RWPE2 (cell line): ENCODE data around the gene GLTP.

ENCODE experiments used
- ATAC-seq: fragments of 200-7000 bp; cut with Tn5 transposase; 3 replicates; pipeline ENCODE4 v1.9.1; 2021; ENCODE audit warnings: low read depth
- DNase-seq: peaks from one replicate; pipeline ENCODE4 v3.0.0-alpha.2; 2020; ENCODE audit warnings: low spot score
- H3K27ac ChIP-seq: fragments of 450-650 bp; 2 replicates; pipeline ENCODE4 v1.5.1; 2017; ENCODE audit warnings: mild to moderate bottlenecking; ENCODE audit not compliant: poor library complexity, severe bottlenecking
- H3K27me3 ChIP-seq: fragments of 250-450 bp; sonication (Bioruptor Pico); 2 replicates; pipeline ENCODE4 v1.5.1; 2021; ENCODE audit warnings: mild to moderate bottlenecking, moderate library complexity; ENCODE audit not compliant: insufficient read depth, poor library complexity, severe bottlenecking
- H3K36me3 ChIP-seq: fragments of 250-450 bp; sonication (Bioruptor Pico); 2 replicates; pipeline ENCODE4 v1.5.1; 2020; ENCODE audit warnings: low read depth, mild to moderate bottlenecking, moderate library complexity
- H3K4me1 ChIP-seq: fragments of 250-450 bp; sonication (Bioruptor Pico); 2 replicates; pipeline ENCODE4 v1.5.1; 2021; ENCODE audit warnings: mild to moderate bottlenecking, moderate library complexity; ENCODE audit not compliant: insufficient read depth, poor library complexity, severe bottlenecking
- H3K4me3 ChIP-seq: fragments of 250-450 bp; sonication (Bioruptor Pico); 2 replicates; pipeline ENCODE4 v1.5.1; 2021; ENCODE audit warnings: mild to moderate bottlenecking, moderate library complexity; ENCODE audit not compliant: severe bottlenecking
- H3K9me3 ChIP-seq: fragments of 250-450 bp; sonication (Bioruptor Pico); 2 replicates; pipeline ENCODE4 v1.5.1; 2021; ENCODE audit warnings: mild to moderate bottlenecking, moderate library complexity; ENCODE audit not compliant: severe bottlenecking
- TF ChIP-seq, protein P1 (sequence below): fragments of 450-650 bp; IDR thresholded peaks from one replicate; pipeline ENCODE4 v1.5.1; 2017; ENCODE audit warnings: mild to moderate bottlenecking, moderate library complexity; ENCODE audit not compliant: poor library complexity, severe bottlenecking

Gene GLTP

DNA sequence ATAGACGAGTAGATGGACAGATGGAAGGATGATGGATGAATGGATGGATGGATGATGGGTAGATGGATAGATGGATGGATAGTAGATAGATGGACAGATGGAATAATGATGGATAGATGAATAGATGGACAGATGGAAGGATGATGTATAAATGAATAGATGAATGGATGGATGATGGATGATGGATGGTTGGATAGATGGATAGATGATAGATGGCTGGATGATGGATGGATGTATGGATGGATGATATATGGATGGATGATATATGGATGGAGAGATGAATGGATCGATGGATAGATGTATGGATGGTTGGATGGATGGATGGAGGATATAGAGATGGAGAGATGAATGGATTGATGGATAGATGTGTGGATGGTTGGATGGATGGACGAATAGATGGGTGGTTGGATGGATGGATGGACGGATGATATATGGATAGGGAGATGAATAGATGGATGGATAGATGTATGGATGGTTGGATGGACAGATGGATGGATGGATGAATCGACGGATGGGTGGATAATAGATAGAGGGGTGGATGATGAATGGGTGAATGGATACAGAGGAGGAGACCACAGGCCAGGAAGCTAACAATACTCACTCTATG is 66.4 kb downstream of the GLTP start:
- ATAC-seq (no peak), DNase-seq (no peak)
- Histone ChIP-seq H3K36me3 (no peaks in the 10 kb centered on the region), H3K27ac (no peak overlapping the region), H3K27me3 (no peaks in the 10 kb centered on the region), H3K9me3 (no peaks in the 10 kb centered on the region), H3K4me3 (no peak overlapping the region), H3K4me1 (peaks cover 7% of the 10 kb centered on the region)
- TF ChIP-seq, protein P1, sequence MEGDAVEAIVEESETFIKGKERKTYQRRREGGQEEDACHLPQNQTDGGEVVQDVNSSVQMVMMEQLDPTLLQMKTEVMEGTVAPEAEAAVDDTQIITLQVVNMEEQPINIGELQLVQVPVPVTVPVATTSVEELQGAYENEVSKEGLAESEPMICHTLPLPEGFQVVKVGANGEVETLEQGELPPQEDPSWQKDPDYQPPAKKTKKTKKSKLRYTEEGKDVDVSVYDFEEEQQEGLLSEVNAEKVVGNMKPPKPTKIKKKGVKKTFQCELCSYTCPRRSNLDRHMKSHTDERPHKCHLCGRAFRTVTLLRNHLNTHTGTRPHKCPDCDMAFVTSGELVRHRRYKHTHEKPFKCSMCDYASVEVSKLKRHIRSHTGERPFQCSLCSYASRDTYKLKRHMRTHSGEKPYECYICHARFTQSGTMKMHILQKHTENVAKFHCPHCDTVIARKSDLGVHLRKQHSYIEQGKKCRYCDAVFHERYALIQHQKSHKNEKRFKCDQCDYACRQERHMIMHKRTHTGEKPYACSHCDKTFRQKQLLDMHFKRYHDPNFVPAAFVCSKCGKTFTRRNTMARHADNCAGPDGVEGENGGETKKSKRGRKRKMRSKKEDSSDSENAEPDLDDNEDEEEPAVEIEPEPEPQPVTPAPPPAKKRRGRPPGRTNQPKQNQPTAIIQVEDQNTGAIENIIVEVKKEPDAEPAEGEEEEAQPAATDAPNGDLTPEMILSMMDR = no peak

DNA sequence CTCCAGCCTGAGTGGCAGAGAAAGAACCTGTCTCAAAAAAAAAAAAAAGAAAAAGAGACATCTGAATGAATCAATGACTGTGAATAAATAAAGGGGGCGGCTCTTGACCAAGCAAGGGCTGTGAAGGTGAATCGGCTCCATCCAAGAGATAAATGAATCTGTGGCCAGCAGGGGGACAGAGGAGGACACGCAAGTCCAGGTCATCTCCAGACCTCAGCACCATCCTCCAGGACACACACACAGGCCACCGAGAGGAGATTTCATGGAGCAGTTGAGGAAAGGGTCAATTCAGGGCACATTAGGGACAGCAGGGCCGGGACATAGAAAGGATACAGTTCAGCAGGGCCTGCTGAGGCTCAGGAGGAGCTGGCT is 68.7 kb downstream of the GLTP start:
- ATAC-seq = 0 out of 3 replicates have a peak, but pooled peaks have one; percentile 31
- no peak overlapping the region for H3K27ac ChIP-seq
- H3K27me3 ChIP-seq = no peaks in the 10 kb centered on the region
- TF ChIP-seq, protein P1 = no peak
- H3K4me3 ChIP-seq = no peak overlapping the region
- H3K9me3 ChIP-seq = no peaks in the 10 kb centered on the region
- DNase-seq = no peak
- no peaks in the 10 kb centered on the region for H3K4me1 ChIP-seq
- H3K36me3 ChIP-seq = no peaks in the 10 kb centered on the region

DNA sequence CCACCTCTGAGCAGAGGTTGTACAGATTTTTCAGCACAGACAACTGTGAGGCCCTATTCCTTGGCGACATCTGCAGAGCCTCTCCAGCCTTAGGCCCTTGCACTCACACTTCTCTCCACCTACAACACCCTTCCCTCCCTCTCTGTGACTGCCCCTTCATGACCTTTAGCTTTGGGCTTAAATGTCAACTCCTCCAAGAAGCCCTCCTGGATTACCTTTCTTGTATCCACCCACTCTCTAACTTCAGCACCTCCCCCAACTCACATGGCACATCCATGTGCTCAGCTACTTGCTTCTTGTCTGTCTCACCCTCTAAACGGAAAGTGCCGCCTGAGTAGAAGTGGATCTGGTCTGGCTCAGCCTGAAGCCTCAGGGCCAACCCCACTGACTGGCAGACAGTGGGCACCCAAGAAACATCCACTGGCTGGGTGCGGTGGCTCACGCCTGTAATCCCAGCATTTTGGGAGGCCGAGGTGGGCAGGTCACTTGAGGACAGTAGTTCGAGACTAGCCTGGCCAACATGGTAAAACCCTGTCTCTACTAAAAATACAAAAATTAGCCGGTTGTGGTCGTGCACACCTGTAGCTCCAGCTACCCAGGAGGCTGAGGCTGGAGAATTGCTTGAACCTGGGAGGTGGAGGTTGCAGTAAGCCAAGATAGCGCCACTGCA is 69.3 kb downstream of the GLTP start:
- no peaks in the 10 kb centered on the region for H3K36me3 ChIP-seq
- no peak overlapping the region for H3K4me3 ChIP-seq
- TF ChIP-seq, protein P1 = no peak
- no peaks in the 10 kb centered on the region for H3K9me3 ChIP-seq
- H3K27ac ChIP-seq = no peak overlapping the region
- ATAC-seq (no peak), DNase-seq (no peak)
- H3K4me1 ChIP-seq = no peaks in the 10 kb centered on the region
- H3K27me3 ChIP-seq = no peaks in the 10 kb centered on the region

DNA sequence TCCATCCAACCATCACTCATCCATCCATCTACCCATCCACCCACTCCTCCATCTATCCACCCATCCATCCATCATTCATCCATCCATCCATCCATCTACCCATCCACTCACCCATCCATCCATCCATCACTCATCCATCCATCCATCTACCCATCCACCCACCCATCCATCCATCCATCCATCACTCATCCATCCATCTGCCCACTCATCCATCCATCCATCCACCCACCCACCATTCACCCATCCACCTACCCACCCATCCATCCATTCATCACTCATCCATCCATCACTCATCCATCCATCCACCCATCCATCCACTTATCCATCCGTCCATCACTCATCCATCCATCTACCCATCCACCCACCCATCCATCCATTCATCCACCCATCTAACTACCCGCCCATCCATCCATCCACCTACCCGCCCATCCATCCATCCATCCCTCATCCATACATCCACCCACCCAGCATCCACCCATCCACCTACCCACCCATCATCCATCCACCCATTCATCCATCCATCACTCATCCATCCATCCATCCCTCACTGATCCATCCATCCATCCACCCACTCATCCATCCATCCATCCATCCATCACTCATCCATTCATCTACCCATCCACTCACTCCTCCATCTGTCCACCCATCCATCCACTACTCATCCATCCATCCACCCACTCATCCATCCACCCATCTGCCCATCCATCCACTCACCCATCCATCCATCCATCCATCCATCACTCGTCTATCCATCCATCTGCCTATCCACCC is 71.3 kb downstream of the GLTP start:
- DNase-seq (no peak), ATAC-seq (no peak)
- Histone ChIP-seq H3K27ac (no peak overlapping the region), H3K36me3 (no peaks in the 10 kb centered on the region), H3K27me3 (no peaks in the 10 kb centered on the region), H3K9me3 (no peaks in the 10 kb centered on the region), H3K4me1 (no peaks in the 10 kb centered on the region), H3K4me3 (no peak overlapping the region)
- TF ChIP-seq, protein P1 = no peak
